ENCODE results near the gene LRRC1. TPM values are rescaled to one million over a fixed set of nuclear protein-coding genes. Genes with fewer than 3 reads are reported as not detected.

LRRC1 gene
- total and polyA plus RNA-seq, 2 donors (not counting 3 experiments of a cell fraction or from before 2014, with no cell fraction given): 5.6 to 11.7 TPM

- intact Hi-C loops (cut with micrococcal nuclease): no loop called here
- H3K9me1 ChIP-seq (replicated peaks; ENCODE audit: control insufficient read depth, extremely low read depth, insufficient read depth, low read length): no peaks in the 10 kb centered on the region
- BruUV-seq (replicated peaks): no TSS peak
- ChIA-PET POLR2A (no interaction called here), CTCF (no interaction called here)
- no peaks in the 10 kb centered on the region for H3K36me3 ChIP-seq (ENCODE audit: control insufficient read depth in 2 of 2, extremely low read depth in 1 of 2, insufficient read depth in 2 of 2, low read length in 2 of 2)
- dilution Hi-C loops (cut with MboI; ENCODE audit: extremely low pct_ligation_motif_present, low sequenced_read_pairs): no loop called here
- no peak overlapping the region for H2AFZ ChIP-seq (ENCODE audit: low read depth, low read length)
- DNase-seq (ENCODE audit: low read depth, low spot score) (no peak), FAIRE-seq (no peak)
- TF ChIP-seq EZH2 (IDR thresholded peaks at IDR 0.05; ENCODE audit: borderline replicate concordance, low read depth, low read length, severe bottlenecking): no peak
- TF ChIP-seq, protein P1, sequence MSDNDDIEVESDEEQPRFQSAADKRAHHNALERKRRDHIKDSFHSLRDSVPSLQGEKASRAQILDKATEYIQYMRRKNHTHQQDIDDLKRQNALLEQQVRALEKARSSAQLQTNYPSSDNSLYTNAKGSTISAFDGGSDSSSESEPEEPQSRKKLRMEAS (IDR thresholded peaks at IDR 0.05; ENCODE audit: insufficient read depth, insufficient read length): no peak
- no peak overlapping the region for H3K9ac ChIP-seq (replicated peaks; ENCODE audit: extremely low read depth, insufficient read depth, low read length)
- H3K4me3 ChIP-seq (replicated peaks in 1 of 3; ENCODE audit: insufficient read depth in 1 of 3, low read depth in 1 of 3, low read length in 3 of 3): no peak overlapping the region
- peaks cover 9% of the 10 kb centered on the region for H3K4me1 ChIP-seq (ENCODE audit: control insufficient read depth, extremely low read depth, insufficient read depth, low read length)
- no peak overlapping the region for H3K27ac ChIP-seq (ENCODE audit: insufficient read depth, low read depth, low read length)
- no peak overlapping the region for H3K4me2 ChIP-seq (ENCODE audit: insufficient read depth, low read length)
- peaks cover 29% of the 10 kb centered on the region for H3K79me2 ChIP-seq (ENCODE audit: control insufficient read depth, insufficient read depth, low read length)
- no peaks in the 10 kb centered on the region for H3K27me3 ChIP-seq (ENCODE audit: control insufficient read depth in 2 of 2, insufficient read depth in 2 of 2, low read length in 2 of 2)
- no peaks in the 10 kb centered on the region for H4K20me1 ChIP-seq (replicated peaks; ENCODE audit: control insufficient read depth, extremely low read depth, insufficient read depth, low read length)
- no peaks in the 10 kb centered on the region for H3K9me3 ChIP-seq (replicated peaks; ENCODE audit: control insufficient read depth, insufficient read depth, low read length)
Observed at GRCh38 chr6:53825532-53826321, 30.9 kb downstream of the LRRC1 start.

DNA sequence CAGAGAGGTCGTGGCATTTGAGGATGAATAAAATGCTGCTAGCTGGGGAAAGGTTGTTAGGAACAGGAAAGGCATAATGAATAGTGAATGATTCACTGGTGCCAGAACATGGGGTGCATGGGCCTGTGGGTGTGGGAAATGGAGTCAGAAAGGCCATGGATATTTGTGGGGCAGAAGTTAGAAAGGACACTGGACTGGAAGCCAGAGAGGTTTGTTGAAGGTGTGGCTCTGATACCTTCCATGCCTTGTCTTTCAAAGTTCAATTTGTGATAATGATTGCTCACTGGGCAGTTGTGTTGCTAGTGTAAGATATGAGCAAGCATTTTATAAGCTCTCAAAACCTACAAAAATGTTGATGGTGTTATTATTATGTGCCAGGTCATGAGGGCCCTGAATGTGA lies 32.7 kb downstream of the LRRC1 start:
- H4K20me1 ChIP-seq (replicated peaks; ENCODE audit: control insufficient read depth, extremely low read depth, insufficient read depth, low read length): no peaks in the 10 kb centered on the region
- no peak overlapping the region for H3K27ac ChIP-seq (ENCODE audit: insufficient read depth, low read depth, low read length)
- FAIRE-seq: no peak
- CTCF ChIA-PET: interaction anchor here (0.7 to 2.3 kb wide), 8 partner anchors 8 to 128 kb away, joined by 3 to 11 read pairs (median 4); no protein-coding TSS in a partner anchor
- H3K9me1 ChIP-seq (replicated peaks; ENCODE audit: control insufficient read depth, extremely low read depth, insufficient read depth, low read length): no peaks in the 10 kb centered on the region
- no peak overlapping the region for H3K4me3 ChIP-seq (replicated peaks in 1 of 3; ENCODE audit: insufficient read depth in 1 of 3, low read depth in 1 of 3, low read length in 3 of 3)
- H3K27me3 ChIP-seq (ENCODE audit: control insufficient read depth in 2 of 2, insufficient read depth in 2 of 2, low read length in 2 of 2): no peaks in the 10 kb centered on the region
- no TSS peak for BruUV-seq (replicated peaks)
- H3K9me3 ChIP-seq (replicated peaks; ENCODE audit: control insufficient read depth, insufficient read depth, low read length): no peaks in the 10 kb centered on the region
- no peak overlapping the region for H3K4me2 ChIP-seq (ENCODE audit: insufficient read depth, low read length)
- no peaks in the 10 kb centered on the region for H3K36me3 ChIP-seq (ENCODE audit: control insufficient read depth in 2 of 2, extremely low read depth in 1 of 2, insufficient read depth in 2 of 2, low read length in 2 of 2)
- no peak for DNase-seq (ENCODE audit: low read depth, low spot score)
- intact Hi-C loops (cut with micrococcal nuclease) (no loop called here), dilution Hi-C loops (cut with MboI; ENCODE audit: extremely low pct_ligation_motif_present, low sequenced_read_pairs) (no loop called here)
- POLR2A ChIA-PET: no interaction called here
- H2AFZ ChIP-seq (ENCODE audit: low read depth, low read length): no peak overlapping the region
- H3K4me1 ChIP-seq (ENCODE audit: control insufficient read depth, extremely low read depth, insufficient read depth, low read length): peaks cover 9% of the 10 kb centered on the region
- TF ChIP-seq FOS (IDR thresholded peaks at IDR 0.05; ENCODE audit: borderline replicate concordance, insufficient read depth, low read length) (peak; percentile 25), POLR2A (IDR thresholded peaks at IDR 0.05; ENCODE audit: low read depth, low read length) (no peak), EZH2 (IDR thresholded peaks at IDR 0.05; ENCODE audit: borderline replicate concordance, low read depth, low read length, severe bottlenecking) (no peak)
- peaks cover 39% of the 10 kb centered on the region for H3K79me2 ChIP-seq (ENCODE audit: control insufficient read depth, insufficient read depth, low read length)
- H3K9ac ChIP-seq (replicated peaks; ENCODE audit: extremely low read depth, insufficient read depth, low read length): no peak overlapping the region
